HG02759 (cell line): ENCODE measurements around the gene HECW1.
"Not testable (repeated sequence)": the region's sequence is repeated elsewhere in the genome, so short reads cannot be mapped to it uniquely, and the experiment has no call there.

Experiments used
- ATAC-seq: cut with Tn5 transposase; IDR thresholded peaks from one replicate; pipeline ENCODE4 v1.9.1; 2021; ENCODE audit warnings: mild to moderate bottlenecking, moderate library complexity; ENCODE audit not compliant: unreplicated experiment

HECW1 gene

GRCh38 chr7:43345696-43346095, 233.2 kb downstream of the HECW1 start:
- not testable (repeated sequence) for ATAC-seq

DNA sequence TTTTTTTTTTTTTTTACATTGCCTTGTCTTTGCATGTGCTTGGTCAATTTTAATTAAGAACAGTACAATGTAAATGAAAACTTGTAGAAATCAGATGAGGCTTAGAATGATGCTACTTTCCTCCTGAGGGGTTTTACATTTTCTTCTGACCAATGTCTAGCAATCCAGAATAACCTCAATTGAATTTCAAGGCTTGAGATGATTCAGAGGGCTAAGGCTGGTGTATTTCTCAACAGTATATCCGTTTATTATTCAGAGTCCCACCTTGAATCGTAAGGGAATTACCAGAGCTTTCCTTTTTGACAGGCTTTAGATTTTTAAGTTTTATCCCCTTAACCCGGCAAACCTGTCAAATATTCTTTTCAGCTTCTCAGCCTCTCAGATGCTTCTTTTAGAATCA, 239.2 kb downstream of the HECW1 start:
- no peak for ATAC-seq

DNA sequence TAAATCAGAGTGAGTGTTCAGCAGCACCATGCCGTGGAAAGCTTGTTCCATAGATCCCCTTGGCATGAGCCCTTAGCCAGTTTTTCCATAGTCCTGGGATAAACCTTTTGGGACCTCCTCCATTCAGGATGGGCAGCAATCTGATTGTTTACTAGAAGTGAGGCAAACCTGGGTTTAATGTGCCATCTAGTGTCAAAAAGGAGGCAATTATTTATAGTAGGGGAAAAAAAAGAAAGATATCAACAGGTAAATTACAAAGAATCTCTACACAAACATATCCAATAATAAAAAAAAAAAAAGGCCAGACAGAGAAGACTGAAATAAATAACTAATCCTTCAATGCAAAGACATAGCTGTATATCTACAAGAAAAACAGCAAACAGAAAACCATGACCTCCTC, 241.5 kb downstream of the HECW1 start:
- no peak for ATAC-seq

DNA sequence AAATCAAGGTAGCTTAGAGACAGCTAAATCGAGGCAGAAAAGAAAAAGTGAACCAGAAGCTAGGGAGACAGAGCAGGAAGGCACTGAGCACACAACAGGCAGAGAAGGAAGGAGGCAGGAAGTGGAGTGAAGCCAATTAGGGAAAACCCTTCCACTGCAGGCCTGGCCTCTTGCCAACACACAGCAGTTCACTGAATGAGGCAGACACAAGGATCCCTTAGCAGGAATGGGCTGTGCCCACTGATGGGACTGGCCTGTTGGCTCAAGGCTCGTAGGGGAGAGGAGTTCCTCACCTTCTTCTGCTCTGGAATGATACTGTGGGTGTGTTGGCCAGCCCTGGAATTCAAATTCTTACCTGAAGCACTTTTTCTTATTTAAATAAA, 250.2 kb downstream of the HECW1 start:
- no peak for ATAC-seq

GRCh38 chr7:43363035-43363791, 250.8 kb downstream of the HECW1 start:
- ATAC-seq = no peak

GRCh38 chr7:43364391-43364790, 251.9 kb downstream of the HECW1 start:
- no peak for ATAC-seq

GRCh38 chr7:43372676-43373355, 260.4 kb downstream of the HECW1 start:
- no peak for ATAC-seq

- ATAC-seq = no peak
These were observed 264.9 kb downstream of the HECW1 start for GRCh38 chr7:43377196-43377960.

- no peak for ATAC-seq
These were observed 266.8 kb downstream of the HECW1 start for GRCh38 chr7:43379210-43379609.

- no peak for ATAC-seq
These were observed 272.3 kb downstream of the HECW1 start for GRCh38 chr7:43384616-43385308.

- no peak for ATAC-seq
These were observed 272.8 kb downstream of the HECW1 start for GRCh38 chr7:43385309-43385680.

DNA sequence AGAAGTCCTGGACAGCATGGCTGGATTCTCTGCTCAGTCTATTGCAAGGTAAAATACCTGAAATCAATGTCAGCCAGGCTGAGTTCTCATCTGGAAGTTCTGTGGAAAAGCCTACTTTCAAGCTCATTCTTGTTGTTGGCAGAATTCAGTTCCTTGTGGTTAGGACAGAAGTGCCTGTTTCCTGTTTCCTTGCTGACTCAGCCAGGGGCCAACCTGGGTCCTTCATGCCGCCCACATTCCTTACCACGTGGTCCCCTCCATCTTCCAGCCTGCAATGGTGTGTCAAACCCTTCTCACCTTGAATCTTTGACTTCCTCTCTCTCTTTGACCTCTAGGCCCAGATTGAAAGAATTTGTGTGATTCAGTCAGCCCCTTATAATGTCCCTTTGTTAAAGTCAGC, 273.4 kb downstream of the HECW1 start:
- ATAC-seq = no peak

DNA sequence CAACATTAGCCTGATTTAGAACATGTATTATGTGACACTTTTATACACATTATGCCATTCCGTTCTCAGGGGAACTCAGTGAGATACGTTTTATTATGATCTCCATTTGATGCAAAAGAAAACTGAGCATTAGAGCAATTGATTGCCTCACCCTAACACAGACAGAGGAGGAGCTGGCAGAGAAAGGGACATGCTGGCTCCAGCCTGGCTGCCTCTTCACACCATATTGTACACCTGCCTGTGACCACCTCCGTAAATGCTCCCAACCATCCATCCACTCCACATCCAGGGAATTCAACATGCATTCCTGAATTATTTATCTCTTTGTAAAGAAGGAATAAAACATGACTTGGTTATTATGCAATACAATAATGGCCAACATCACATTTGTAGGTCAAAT, 275.5 kb downstream of the HECW1 start:
- ATAC-seq = no peak

GRCh38 chr7:43390576-43390975, 278.1 kb downstream of the HECW1 start:
- ATAC-seq = no peak

DNA sequence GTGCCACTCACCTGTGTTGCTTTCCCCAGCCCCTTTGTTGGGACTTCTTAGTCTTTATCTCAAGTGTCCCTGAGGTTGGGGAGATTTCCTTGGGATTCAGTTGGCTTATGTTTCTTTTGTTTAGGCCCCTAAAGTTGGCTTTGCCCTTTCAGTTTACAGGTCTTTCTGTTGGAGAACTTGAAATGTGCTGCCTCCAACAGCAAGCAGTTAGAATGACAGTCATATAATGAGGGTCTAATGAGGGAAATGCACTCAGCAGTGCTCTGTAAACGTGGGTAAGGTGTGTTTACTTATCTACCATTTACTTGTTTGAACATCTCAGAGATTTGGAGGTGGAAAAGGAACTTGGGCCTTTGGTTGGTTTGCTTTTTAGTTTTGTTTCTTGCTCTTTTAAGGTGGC, 279.1 kb downstream of the HECW1 start:
- ATAC-seq = no peak

DNA sequence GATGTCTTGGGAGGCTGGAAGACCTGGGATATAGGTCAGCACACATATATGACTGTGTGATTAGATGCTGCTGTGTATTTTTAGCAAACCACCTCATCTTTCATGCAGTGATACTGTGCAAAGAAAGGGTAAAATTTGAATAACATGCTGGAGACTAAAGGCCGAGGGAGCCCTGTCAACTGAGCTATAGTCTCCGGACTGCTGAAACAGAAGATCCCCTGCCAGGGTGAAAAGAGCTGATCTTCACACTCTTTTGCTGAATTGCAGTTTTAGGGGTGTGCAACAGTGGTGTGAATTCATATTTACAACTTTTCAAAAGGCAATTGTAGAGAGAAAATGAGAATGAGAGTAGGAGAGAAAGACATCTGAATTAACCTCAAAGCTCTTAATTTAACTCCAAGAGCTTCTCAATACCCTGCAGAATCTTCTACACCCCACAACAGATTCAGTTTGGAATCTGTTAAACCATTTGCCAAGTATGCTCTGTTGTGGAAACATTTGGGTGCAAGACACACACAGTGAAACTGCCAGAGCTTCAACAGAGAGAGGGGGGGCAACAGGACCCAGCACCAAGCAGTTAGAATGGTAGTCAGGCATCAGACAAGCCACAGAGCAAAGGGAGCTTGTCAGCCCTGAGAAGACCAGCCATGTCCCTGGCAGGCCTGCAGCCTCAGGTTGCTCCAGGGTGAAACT, 280.3 kb downstream of the HECW1 start:
- ATAC-seq = no peak

GRCh38 chr7:43394441-43395130, 282.1 kb downstream of the HECW1 start:
- no peak for ATAC-seq

GRCh38 chr7:43395351-43395750, 282.9 kb downstream of the HECW1 start:
- no peak for ATAC-seq

GRCh38 chr7:43396187-43396740, 283.8 kb downstream of the HECW1 start:
- no peak for ATAC-seq

GRCh38 chr7:43398831-43399230, 286.4 kb downstream of the HECW1 start:
- ATAC-seq = no peak
